ENCODE measurements around the gene MARK3. TPM values are rescaled to one million over a fixed set of nuclear protein-coding genes. Genes with fewer than 3 reads are reported as not detected.
A peak's percentile ranks its signal among the peaks of the same experiment; 100 is the strongest.

MARK3 gene
- total and polyA plus RNA-seq, 2 of the 13 experiments (the other 11 are each of a cell fraction or from before 2014, with no cell fraction given) = 47.7 to 56.6 TPM

- TF ChIP-seq ZNF574 (CRISPR knock-in tag; IDR thresholded peaks at IDR 0.05) = no peak
- no peak for TF ChIP-seq MAFG (CRISPR knock-in tag; IDR thresholded peaks at IDR 0.05)
- TF ChIP-seq ZMYM2 (CRISPR knock-in tag; IDR thresholded peaks at IDR 0.05) = no peak
- no peak for TF ChIP-seq RORA (CRISPR knock-in tag; IDR thresholded peaks at IDR 0.05)
- no peak for TF ChIP-seq KMT2A (CRISPR knock-in tag; IDR thresholded peaks at IDR 0.05)
- TF ChIP-seq ZNF639 (CRISPR knock-in tag; conservative IDR thresholded peaks at IDR 0.05) = no peak
- no peak for TF ChIP-seq NFE2L1 (CRISPR knock-in tag; IDR thresholded peaks at IDR 0.05; ENCODE audit: borderline replicate concordance)
- TF ChIP-seq ZNF75D (CRISPR knock-in tag; IDR thresholded peaks at IDR 0.05; ENCODE audit: borderline replicate concordance) = no peak
- no peak for TF ChIP-seq MYPOP (CRISPR knock-in tag; IDR thresholded peaks at IDR 0.05)
- TF ChIP-seq ZNF598 (CRISPR knock-in tag; IDR thresholded peaks at IDR 0.05; ENCODE audit: borderline replicate concordance) = no peak
- TF ChIP-seq FOXP1 (IDR thresholded peaks at IDR 0.05) = no peak
- TF ChIP-seq FOXP1 (CRISPR knock-in tag; IDR thresholded peaks at IDR 0.05) = no peak
- no peak for TF ChIP-seq GTF3A (CRISPR knock-in tag; conservative IDR thresholded peaks at IDR 0.05)
- TF ChIP-seq CBX1 (IDR thresholded peaks at IDR 0.05; ENCODE audit: low read depth) = no peak
- no peak for TF ChIP-seq MAF1 (CRISPR knock-in tag; IDR thresholded peaks at IDR 0.05; ENCODE audit: borderline replicate concordance)
- no peak for TF ChIP-seq ZBTB38 (CRISPR knock-in tag; IDR thresholded peaks at IDR 0.05)
- TF ChIP-seq CENPBD1 (CRISPR knock-in tag; IDR thresholded peaks at IDR 0.05; ENCODE audit: borderline replicate concordance, low read depth) = no peak
- TF ChIP-seq ATF3 (CRISPR knock-in tag; IDR thresholded peaks at IDR 0.05) = peak; percentile 87
- no peak for TF ChIP-seq UBTF (CRISPR knock-in tag; IDR thresholded peaks at IDR 0.05)
- no peak for TF ChIP-seq KDM5B (CRISPR knock-in tag; IDR thresholded peaks at IDR 0.05; ENCODE audit: borderline replicate concordance)
- TF ChIP-seq ZNF337 (CRISPR knock-in tag; IDR thresholded peaks at IDR 0.05; ENCODE audit: borderline replicate concordance, low read depth) = no peak
- no peak for TF ChIP-seq ZNF629 (CRISPR knock-in tag; conservative IDR thresholded peaks at IDR 0.05)
- TF ChIP-seq HNF4G (IDR thresholded peaks at IDR 0.05; ENCODE audit: borderline replicate concordance, low read depth, low read length) = no peak
- TF ChIP-seq HNF4G (CRISPR knock-in tag; IDR thresholded peaks at IDR 0.05; ENCODE audit: borderline replicate concordance, low read depth) = no peak
These were observed 23.3 kb upstream of the MARK3 start (continued) for GRCh38 chr14:103361867-103362266.
